Astrocyte (in vitro differentiated cells and primary cell): Measurements from ENCODE around the gene OR2AT4.

ENCODE experiments used
- EZH2 ChIP-seq: IDR thresholded peaks from 2 replicates; pipeline ENCODE4 v1.6.1; 2012; ENCODE audit warnings: mild to moderate bottlenecking, low read length, inconsistent platforms; ENCODE audit not compliant: insufficient read depth
- TF ChIP-seq, protein P1 (sequence below): IDR thresholded peaks from 2 replicates; pipeline ENCODE4 v1.5.1; 2011; ENCODE audit warnings: low read depth, mild to moderate bottlenecking, inconsistent platforms, low read length, moderate library complexity; ENCODE audit not compliant: insufficient read depth

- no peak for TF ChIP-seq EZH2
- TF ChIP-seq, protein P1, sequence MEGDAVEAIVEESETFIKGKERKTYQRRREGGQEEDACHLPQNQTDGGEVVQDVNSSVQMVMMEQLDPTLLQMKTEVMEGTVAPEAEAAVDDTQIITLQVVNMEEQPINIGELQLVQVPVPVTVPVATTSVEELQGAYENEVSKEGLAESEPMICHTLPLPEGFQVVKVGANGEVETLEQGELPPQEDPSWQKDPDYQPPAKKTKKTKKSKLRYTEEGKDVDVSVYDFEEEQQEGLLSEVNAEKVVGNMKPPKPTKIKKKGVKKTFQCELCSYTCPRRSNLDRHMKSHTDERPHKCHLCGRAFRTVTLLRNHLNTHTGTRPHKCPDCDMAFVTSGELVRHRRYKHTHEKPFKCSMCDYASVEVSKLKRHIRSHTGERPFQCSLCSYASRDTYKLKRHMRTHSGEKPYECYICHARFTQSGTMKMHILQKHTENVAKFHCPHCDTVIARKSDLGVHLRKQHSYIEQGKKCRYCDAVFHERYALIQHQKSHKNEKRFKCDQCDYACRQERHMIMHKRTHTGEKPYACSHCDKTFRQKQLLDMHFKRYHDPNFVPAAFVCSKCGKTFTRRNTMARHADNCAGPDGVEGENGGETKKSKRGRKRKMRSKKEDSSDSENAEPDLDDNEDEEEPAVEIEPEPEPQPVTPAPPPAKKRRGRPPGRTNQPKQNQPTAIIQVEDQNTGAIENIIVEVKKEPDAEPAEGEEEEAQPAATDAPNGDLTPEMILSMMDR: no peak
Observed at GRCh38 chr11:75072582-75072981, 24.1 kb downstream of the OR2AT4 start.
